Fibroblast of skin of right biceps (primary cell): ENCODE measurements around the gene GAB1.
A peak's percentile ranks its signal among the peaks of the same experiment; 100 is the strongest.

Experiments used
- DNase-seq: peaks from one replicate; pipeline ENCODE4 v3.0.0-alpha.2; 2013

GAB1 gene

GRCh38 chr4:143512978-143513313 is 176.3 kb downstream of the GAB1 start:
- no peak for DNase-seq

- peak; percentile 98 for DNase-seq
These were observed 176.9 kb downstream of the GAB1 start, which contains the start of gene SMARCA5 for GRCh38 chr4:143513314-143514168. Gene SMARCA5, plus strand, starts transcription at chr4:143513702. Its CDS starts 223 bp downstream, at chr4:143513925.

- no peak for DNase-seq
These were observed 177.5 kb downstream of the GAB1 start for GRCh38 chr4:143514169-143514495.

- peak; percentile 42 for DNase-seq
These were observed 177.8 kb downstream of the GAB1 start for GRCh38 chr4:143514497-143514896.

- DNase-seq, result no peak
These were observed 178.2 kb downstream of the GAB1 start for GRCh38 chr4:143514901-143515300.

GRCh38 chr4:143515905-143516304 is 179.2 kb downstream of the GAB1 start:
- DNase-seq, result no peak

GRCh38 chr4:143517764-143518163 is 181.1 kb downstream of the GAB1 start:
- DNase-seq, result no peak
